Cardiac fibroblast (primary cell): ENCODE measurements around the gene FNDC3B.
A peak's percentile ranks its signal among the peaks of the same experiment; 100 is the strongest.

Source experiments
- DNase-seq, 2 donors: peaks; one replicate each; pipeline versions ENCODE4 v3.0.0 to v3.0.0-alpha.2; 2010; ENCODE audit warnings: low read depth in 2 of 2
- H3K4me3 ChIP-seq, 2 donors: replicated peaks in 1 of 2; 1 replicate in 1 of 2; 2 replicates in 1 of 2; pipeline ENCODE4 v1.5.1; 2011; ENCODE audit warnings: low read depth in 2 of 2, low read length in 2 of 2, mild to moderate bottlenecking in 2 of 2, moderate library complexity in 1 of 2
- TF ChIP-seq, protein P1 (sequence below): IDR thresholded peaks from one replicate; pipeline ENCODE4 v1.5.1; 2011; ENCODE audit warnings: low read depth, mild to moderate bottlenecking, low read length, inconsistent platforms

The FNDC3B gene

DNA sequence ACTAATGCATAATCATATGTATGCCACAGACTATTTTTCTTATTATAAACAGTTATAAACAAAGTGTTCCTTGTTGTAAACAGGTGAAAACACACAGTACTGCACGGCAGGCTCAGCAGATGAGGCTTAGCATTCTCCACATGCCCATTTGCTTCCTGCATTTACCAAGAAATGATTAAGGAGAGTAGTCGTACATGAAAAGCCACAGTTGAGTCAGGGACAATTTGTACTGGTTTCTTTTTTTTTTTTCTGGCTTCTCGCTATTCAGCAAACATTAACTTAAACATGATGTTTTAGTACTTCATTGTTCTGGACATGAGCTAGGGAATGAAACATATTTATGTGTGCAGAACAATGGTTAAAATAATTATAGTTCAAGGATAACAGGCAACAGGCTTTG, 345.5 kb downstream of the FNDC3B start:
- TF ChIP-seq, protein P1, sequence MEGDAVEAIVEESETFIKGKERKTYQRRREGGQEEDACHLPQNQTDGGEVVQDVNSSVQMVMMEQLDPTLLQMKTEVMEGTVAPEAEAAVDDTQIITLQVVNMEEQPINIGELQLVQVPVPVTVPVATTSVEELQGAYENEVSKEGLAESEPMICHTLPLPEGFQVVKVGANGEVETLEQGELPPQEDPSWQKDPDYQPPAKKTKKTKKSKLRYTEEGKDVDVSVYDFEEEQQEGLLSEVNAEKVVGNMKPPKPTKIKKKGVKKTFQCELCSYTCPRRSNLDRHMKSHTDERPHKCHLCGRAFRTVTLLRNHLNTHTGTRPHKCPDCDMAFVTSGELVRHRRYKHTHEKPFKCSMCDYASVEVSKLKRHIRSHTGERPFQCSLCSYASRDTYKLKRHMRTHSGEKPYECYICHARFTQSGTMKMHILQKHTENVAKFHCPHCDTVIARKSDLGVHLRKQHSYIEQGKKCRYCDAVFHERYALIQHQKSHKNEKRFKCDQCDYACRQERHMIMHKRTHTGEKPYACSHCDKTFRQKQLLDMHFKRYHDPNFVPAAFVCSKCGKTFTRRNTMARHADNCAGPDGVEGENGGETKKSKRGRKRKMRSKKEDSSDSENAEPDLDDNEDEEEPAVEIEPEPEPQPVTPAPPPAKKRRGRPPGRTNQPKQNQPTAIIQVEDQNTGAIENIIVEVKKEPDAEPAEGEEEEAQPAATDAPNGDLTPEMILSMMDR, result no peak
- DNase-seq, result no peak

DNA sequence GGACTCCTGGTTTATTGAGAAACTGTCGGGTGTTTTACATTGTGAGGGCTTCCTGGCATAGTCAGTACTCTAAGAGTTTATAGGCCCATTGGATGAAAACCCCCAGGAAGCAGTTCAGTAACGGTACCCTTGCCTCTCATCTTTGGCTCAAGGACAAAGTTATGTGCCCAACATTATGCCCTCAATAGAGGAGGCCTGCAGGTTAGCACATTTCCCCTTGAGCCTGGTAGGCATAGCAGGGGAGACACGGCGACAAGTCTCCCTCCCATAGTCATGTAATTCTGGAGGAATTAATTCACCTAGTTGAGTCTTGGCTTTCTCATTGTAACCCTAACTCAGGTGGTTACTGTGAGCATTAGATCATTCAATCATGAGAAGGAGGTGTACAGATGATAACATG, 348.4 kb downstream of the FNDC3B start:
- TF ChIP-seq, protein P1, result no peak
- H3K4me3 ChIP-seq, result no peak overlapping the region
- no peak for DNase-seq

More for the DNA sequence above, 345.5 kb downstream of the FNDC3B start:
- H3K4me3 ChIP-seq, result no peak overlapping the region

DNA sequence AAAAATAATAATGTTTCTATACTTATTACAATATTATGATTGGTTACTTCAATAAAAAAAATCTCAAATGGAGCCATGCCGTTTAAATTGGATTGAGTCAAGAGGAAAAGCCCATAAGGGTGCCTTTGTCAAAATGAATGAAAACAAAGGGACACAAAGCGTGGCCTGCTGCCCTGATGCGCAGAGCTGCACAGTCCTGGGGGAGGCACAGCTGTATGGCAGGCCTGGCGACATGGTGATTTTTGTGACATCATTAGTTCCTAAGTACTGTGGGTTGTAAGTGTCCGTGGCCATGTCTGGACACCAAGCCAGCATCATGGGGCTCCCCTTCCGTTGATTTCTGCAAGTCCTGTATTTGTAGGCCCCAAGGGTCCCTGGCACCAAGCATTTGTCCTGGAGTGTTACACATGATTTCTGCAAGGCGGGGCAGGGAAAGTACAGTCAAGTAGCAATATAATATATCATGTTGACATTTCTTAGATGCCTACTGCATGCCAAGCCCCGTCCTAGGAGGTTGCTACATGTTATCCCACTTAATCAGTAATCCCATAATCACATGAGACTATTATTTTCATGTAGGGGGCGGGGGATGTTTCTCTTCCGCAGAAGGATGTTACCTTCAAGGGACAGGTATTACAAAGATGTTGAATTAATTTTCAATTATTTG, 349.2 kb downstream of the FNDC3B start:
- TF ChIP-seq, protein P1, result no peak
- no peak for DNase-seq

DNA sequence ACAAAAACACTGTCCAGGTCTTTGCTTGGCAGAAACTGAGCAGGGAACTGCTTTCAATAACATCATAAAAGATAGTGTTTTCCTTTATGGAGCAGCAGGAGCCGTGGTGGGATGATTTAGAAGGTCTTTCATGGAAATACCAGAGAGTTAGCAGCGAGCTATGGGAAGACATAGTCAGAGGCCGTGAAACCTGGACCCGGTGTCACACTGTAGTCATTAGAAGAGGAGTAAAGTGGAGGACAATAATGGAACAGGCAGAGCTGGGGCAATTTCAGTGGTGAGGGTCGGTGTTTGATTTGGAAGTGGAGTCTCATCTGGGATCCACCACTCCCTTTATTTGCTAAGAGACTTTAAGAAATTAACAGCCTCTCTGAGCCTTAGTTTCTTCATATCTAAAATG, 351.4 kb downstream of the FNDC3B start:
- no peak for DNase-seq
- TF ChIP-seq, protein P1, result no peak

More for the DNA sequence above, 349.2 kb downstream of the FNDC3B start:
- H3K4me3 ChIP-seq, result no peak overlapping the region

DNA sequence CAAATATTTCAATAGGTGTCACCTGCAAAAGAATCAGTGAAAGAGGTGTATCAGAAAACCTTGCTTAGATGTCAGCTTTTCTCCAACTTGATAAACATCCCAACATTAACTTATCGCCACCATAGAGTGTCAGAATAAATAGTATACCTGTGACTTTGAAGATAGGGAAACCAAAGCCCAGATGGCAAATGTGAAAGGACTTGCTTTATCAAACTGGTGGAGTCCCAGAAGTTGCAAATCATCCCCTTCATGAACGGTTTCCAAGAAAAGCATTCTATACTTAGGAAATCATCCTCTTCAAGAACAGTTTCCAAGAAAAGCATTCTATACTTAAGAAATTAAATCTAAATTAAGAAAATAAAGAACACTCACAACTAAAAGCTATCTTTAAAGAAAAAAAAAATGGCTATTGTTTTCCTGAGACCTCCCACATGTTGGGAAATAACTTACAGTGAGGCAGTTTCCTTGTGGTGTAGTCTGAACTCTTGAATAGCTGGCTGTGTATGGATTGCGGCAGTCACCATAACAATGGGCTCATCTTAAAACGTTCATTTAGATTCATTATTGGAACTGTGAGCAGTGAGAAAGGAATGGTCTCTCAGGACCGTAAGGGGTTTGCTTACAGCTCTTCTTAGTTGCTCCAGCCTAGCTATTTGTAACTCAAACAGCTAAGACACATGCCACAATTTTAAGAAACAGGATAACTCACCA, 352.4 kb downstream of the FNDC3B start:
- TF ChIP-seq, protein P1, result no peak
- peak; percentile 87 to 93 for DNase-seq
- no peak overlapping the region for H3K4me3 ChIP-seq

More for the DNA sequence above, 351.4 kb downstream of the FNDC3B start:
- no peak overlapping the region for H3K4me3 ChIP-seq

DNA sequence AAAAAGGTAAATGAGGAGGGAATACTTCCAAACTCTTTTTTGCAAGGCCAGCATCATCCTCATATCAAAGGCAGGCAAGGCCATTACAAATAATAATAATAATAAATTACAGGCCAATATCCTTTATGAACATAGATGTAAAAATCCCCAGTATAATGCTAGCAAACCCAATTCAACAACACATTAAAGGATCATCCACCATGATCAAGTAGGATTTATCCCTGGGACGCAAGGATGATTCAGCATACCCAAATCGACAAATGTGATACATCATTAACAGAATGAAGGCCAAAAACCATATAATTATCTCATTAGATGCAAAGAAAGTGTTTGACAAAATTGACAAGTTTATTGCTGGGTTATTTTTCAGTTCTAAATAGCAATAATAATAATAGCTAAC, 355.3 kb downstream of the FNDC3B start:
- TF ChIP-seq, protein P1, result no peak
- no peak for DNase-seq

More for the DNA sequence above, 355.3 kb downstream of the FNDC3B start:
- no peak overlapping the region for H3K4me3 ChIP-seq
